K562 (cell line): Measurements from ENCODE around the gene ARHGAP4. TPM values are rescaled to one million over a fixed set of nuclear protein-coding genes. Genes with fewer than 3 reads are reported as not detected.

Experiments used
- BRD9 ChIP-seq: fragments of 450-650 bp; IDR thresholded peaks from 2 replicates; pipeline ENCODE4 v1.6.1; 2018; ENCODE audit warnings: low read depth; ENCODE audit not compliant: partially characterized antibody
- CTBP1 ChIP-seq: fragments of 450-650 bp; IDR thresholded peaks from 2 replicates; pipeline ENCODE4 v1.6.1; 2016; ENCODE audit warnings: borderline replicate concordance
- FOS ChIP-seq: IDR thresholded peaks from 3 replicates; pipeline ENCODE4 v1.6.1; 2011; ENCODE audit not compliant: insufficient read length; ENCODE audit errors: extremely low read depth
- KAT7 ChIP-seq: sonication (generic); formaldehyde crosslinking; IDR thresholded peaks from 2 replicates; pipeline ENCODE4 v1.8.0; 2022; ENCODE audit warnings: missing genetic modification reagents, mild to moderate bottlenecking, borderline replicate concordance
- MAFF ChIP-seq: IDR thresholded peaks from 2 replicates; pipeline ENCODE4 v1.6.1; 2012; ENCODE audit warnings: low read length, improper control_type of control experiment
- MCM3 ChIP-seq: fragments of 450-650 bp; IDR thresholded peaks from 2 replicates; pipeline ENCODE4 v1.6.1; 2016
- MED1 ChIP-seq: sonication (generic); formaldehyde crosslinking; IDR thresholded peaks from 2 replicates; pipeline ENCODE4 v1.8.1; 2023; ENCODE audit warnings: missing genetic modification reagents, borderline replicate concordance
- MTF1 ChIP-seq: fragments of 250-450 bp; sonication (Bioruptor Pico); IDR thresholded peaks from 2 replicates; pipeline ENCODE4 v1.9.0; 2021; ENCODE audit warnings: moderate library complexity, mild to moderate bottlenecking, inconsistent platforms, borderline replicate concordance
- NCOA6 ChIP-seq: fragments of 450-650 bp; IDR thresholded peaks from 2 replicates; pipeline ENCODE4 v1.6.1; 2017; ENCODE audit warnings: mild to moderate bottlenecking
- NEUROD1 ChIP-seq: fragments of 150-350 bp; IDR thresholded peaks from 2 replicates; pipeline ENCODE4 v1.6.1; 2014; ENCODE audit warnings: borderline replicate concordance, low read length, low read depth; ENCODE audit not compliant: partially characterized antibody
- PHB2 ChIP-seq: fragments of 450-650 bp; IDR thresholded peaks from 2 replicates; pipeline ENCODE4 v1.6.1; 2017; ENCODE audit warnings: low read depth
- RAD21 ChIP-seq, 2 experiments: fragments of 250-450 bp in 1 of 2; fragments of 450-650 bp in 1 of 2; sonication (Bioruptor Pico) in 1 of 2; formaldehyde crosslinking in 1 of 2; IDR thresholded peaks in 1 of 2; conservative IDR thresholded peaks in 1 of 2; 2 replicates each; pipeline versions ENCODE4 v1.4.0 to v1.8.0; 2020 to 2022; ENCODE audit warnings: mild to moderate bottlenecking in 2 of 2, moderate library complexity in 1 of 2
- RBBP5 ChIP-seq: fragments of 200-600 bp; sonication (generic); IDR thresholded peaks from 2 replicates; pipeline ENCODE4 v1.6.1; 2012; ENCODE audit warnings: borderline replicate concordance, mild to moderate bottlenecking, low read length, control low read depth, inconsistent platforms; ENCODE audit not compliant: insufficient read depth, poor library complexity, severe bottlenecking
- RBM25 ChIP-seq: fragments of 200-400 bp; formaldehyde crosslinking; IDR thresholded peaks from 2 replicates; pipeline ENCODE4 v1.6.1; 2018; ENCODE audit warnings: low read length, low read depth, moderate library complexity; ENCODE audit not compliant: severe bottlenecking
- SIN3A ChIP-seq, 2 experiments: fragments of 150-350 bp in 1 of 2; IDR thresholded peaks; 2 replicates each; pipeline ENCODE4 v1.6.1; 2011 to 2016; ENCODE audit warnings: borderline replicate concordance in 2 of 2, low read depth in 2 of 2, low read length in 2 of 2, mild to moderate bottlenecking in 2 of 2, moderate library complexity in 2 of 2; ENCODE audit not compliant: control insufficient read depth in 1 of 2
- TAF1 ChIP-seq: IDR thresholded peaks from 2 replicates; pipeline ENCODE4 v1.6.1; 2011; ENCODE audit warnings: mild to moderate bottlenecking, low read length, moderate library complexity; ENCODE audit not compliant: insufficient read depth, control insufficient read depth, severe bottlenecking; ENCODE audit errors: extremely low read depth
- TAF15 ChIP-seq: fragments of 200-400 bp; formaldehyde crosslinking; IDR thresholded peaks from 2 replicates; pipeline ENCODE4 v1.6.1; 2017; ENCODE audit warnings: mild to moderate bottlenecking, low read depth, low read length, moderate library complexity
- ZBTB33 ChIP-seq: sonication (generic); formaldehyde crosslinking; IDR thresholded peaks from 2 replicates; pipeline ENCODE4 v1.8.1; 2023; ENCODE audit warnings: mild to moderate bottlenecking, missing genetic modification reagents
- ZC3H4 ChIP-seq: sonication (generic); formaldehyde crosslinking; IDR thresholded peaks from 2 replicates; pipeline ENCODE4 v1.9.0; 2021; ENCODE audit warnings: missing genetic modification reagents, borderline replicate concordance
- ZNF253 ChIP-seq: fragments of 250-450 bp; sonication (Bioruptor Pico); conservative IDR thresholded peaks from 2 replicates; pipeline ENCODE4 v1.6.1; 2021; ENCODE audit warnings: mild to moderate bottlenecking
- ZNF583 ChIP-seq: fragments of 250-450 bp; sonication (Bioruptor Pico); IDR thresholded peaks from 2 replicates; pipeline ENCODE4 v1.4.0; 2020
- polyA plus RNA-seq, 8 experiments: library from polyadenylated mRNA; depleted of rRNA in 4 of 8; stranded (reverse) in 5 of 8; unstranded in 3 of 8; fragments of >200 nt; fragmentation: Nextera tagmentation in 2 of 8; fragmentation: Illumina TruSeq in 1 of 8; extraction: Ambion mirVana in 2 of 8; extraction: Trizol in 1 of 8; gene quantifications; 2 replicates each; pipeline versions ENCODE4 v1.2.1 to v1.2.3, GENCODE V29; 2011 to 2014; ENCODE audit warnings: inconsistent platforms in 1 of 8, missing spikeins in 1 of 8
- total RNA-seq, 7 experiments: library from RNA; depleted of rRNA in 6 of 7; stranded (reverse); fragments of >200 nt in 6 of 7; fragmentation: Illumina TruSeq in 2 of 7; extraction: Trizol in 2 of 7; gene quantifications; 2 replicates each; pipeline versions ENCODE4 v1.2.1 to v1.2.3, GENCODE V29; 2011 to 2021; ENCODE audit warnings: low replicate concordance in 1 of 7
- TF ChIP-seq, protein P1 (sequence below): IDR thresholded peaks from 2 replicates; pipeline ENCODE4 v1.6.1; 2011; ENCODE audit warnings: borderline replicate concordance, low read depth, mild to moderate bottlenecking, moderate library complexity, low read length; ENCODE audit not compliant: insufficient read depth, poor library complexity, severe bottlenecking

The ARHGAP4 gene
- total and polyA plus RNA-seq, 9 of the 15 experiments (the other 6 are each of a cell fraction or from before 2014, with no cell fraction given), result 0.30 to 81.8 (median 13.5) TPM

GRCh38 chrX:153934762-153935325 is 8.8 kb upstream of the ARHGAP4 start, which contains the start of gene NAA10 (continued):
- TF ChIP-seq, protein P1, sequence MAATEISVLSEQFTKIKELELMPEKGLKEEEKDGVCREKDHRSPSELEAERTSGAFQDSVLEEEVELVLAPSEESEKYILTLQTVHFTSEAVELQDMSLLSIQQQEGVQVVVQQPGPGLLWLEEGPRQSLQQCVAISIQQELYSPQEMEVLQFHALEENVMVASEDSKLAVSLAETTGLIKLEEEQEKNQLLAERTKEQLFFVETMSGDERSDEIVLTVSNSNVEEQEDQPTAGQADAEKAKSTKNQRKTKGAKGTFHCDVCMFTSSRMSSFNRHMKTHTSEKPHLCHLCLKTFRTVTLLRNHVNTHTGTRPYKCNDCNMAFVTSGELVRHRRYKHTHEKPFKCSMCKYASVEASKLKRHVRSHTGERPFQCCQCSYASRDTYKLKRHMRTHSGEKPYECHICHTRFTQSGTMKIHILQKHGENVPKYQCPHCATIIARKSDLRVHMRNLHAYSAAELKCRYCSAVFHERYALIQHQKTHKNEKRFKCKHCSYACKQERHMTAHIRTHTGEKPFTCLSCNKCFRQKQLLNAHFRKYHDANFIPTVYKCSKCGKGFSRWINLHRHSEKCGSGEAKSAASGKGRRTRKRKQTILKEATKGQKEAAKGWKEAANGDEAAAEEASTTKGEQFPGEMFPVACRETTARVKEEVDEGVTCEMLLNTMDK, result no peak
- TF ChIP-seq MED1 (CRISPR knock-in tag) (no peak), TAF1 (peak; percentile 42), MCM3 (no peak), CTBP1 (peak; percentile 19; the same call in 1 of the 2 replicates), KAT7 (CRISPR knock-in tag) (no peak), PHB2 (no peak), MTF1 (CRISPR knock-in tag) (no peak), TAF15 (no peak), RAD21 (CRISPR knock-in tag; conservative IDR thresholded peaks at IDR 0.05 in 1 of 2, IDR thresholded peaks at IDR 0.05 in 1 of 2) (peak in 1 of 2 experiments; percentile 3; a peak in 1 of 4 replicates), BRD9 (no peak), ZNF583 (CRISPR knock-in tag) (no peak), FOS (no peak), MAFF (no peak), ZC3H4 (CRISPR knock-in tag) (no peak), SIN3A (IDR thresholded peaks at IDR 0.05; ENCODE audit: borderline replicate concordance in 2 of 2, control insufficient read depth in 1 of 2, low read depth in 2 of 2, low read length in 2 of 2) (peak in 1 of 2 experiments; percentile 79; a peak in 1 of 4 replicates), RBM25 (peak; percentile 66), ZNF253 (CRISPR knock-in tag) (no peak), RBBP5 (peak; percentile 66), ZBTB33 (CRISPR knock-in tag) (no peak), NEUROD1 (no peak), NCOA6 (no peak)
- TF ChIP-seq, all 486 proteins: peak for 31
